Gastrocnemius medialis (tissue), 4 donors: ENCODE results near the gene CELF3. TPM values are rescaled to one million over a fixed set of nuclear protein-coding genes. Genes with fewer than 3 reads are reported as not detected.
"Not testable (repeated sequence)": the region's sequence is repeated elsewhere in the genome, so short reads cannot be mapped to it uniquely, and the experiment has no call there.

Experiments
- ATAC-seq, 2 donors: fragments of 150-250 bp; one replicate each; pipeline ENCODE4 v1.9.1; 2016
- DNase-seq, 2 donors: peaks; one replicate each; pipeline ENCODE4 v3.0.0-alpha.2; 2019
- H3K27ac ChIP-seq, 4 donors: fragments of 200-600 bp; sonication (generic); 1 replicate in 1 of 4; 2 replicates in 3 of 4; pipeline ENCODE4 v1.5.1; 2016 to 2018; ENCODE audit warnings: mild to moderate bottlenecking in 2 of 4, moderate library complexity in 1 of 4
- H3K27me3 ChIP-seq, 3 donors: fragments of 200-600 bp; sonication (generic) in 2 of 3; 1 replicate in 1 of 3; 2 replicates in 2 of 3; pipeline versions ENCODE4 v1.5.1 to v1.6.0; 2016 to 2019; ENCODE audit warnings: mild to moderate bottlenecking in 1 of 3, moderate library complexity in 1 of 3
- H3K36me3 ChIP-seq, 2 donors: fragments of 200-600 bp; sonication (generic) in 1 of 2; one replicate each; pipeline ENCODE4 v1.5.1; 2017 to 2018
- H3K4me1 ChIP-seq, 2 donors: fragments of 200-600 bp; sonication (generic) in 1 of 2; one replicate each; pipeline ENCODE4 v1.5.1; 2016 to 2017; ENCODE audit warnings: mild to moderate bottlenecking in 2 of 2
- H3K4me3 ChIP-seq, 4 donors: fragments of 200-600 bp; sonication (generic) in 3 of 4; 1 replicate in 1 of 4; 2 replicates in 3 of 4; pipeline ENCODE4 v1.5.1; 2016 to 2019; ENCODE audit warnings: mild to moderate bottlenecking in 2 of 4
- H3K9me3 ChIP-seq, 3 donors: fragments of 200-600 bp; sonication (generic) in 2 of 3; 1 replicate in 1 of 3; 2 replicates in 2 of 3; pipeline ENCODE4 v1.5.1; 2016 to 2019
- POLR2A ChIP-seq, 2 donors: fragments of 450-650 bp; IDR thresholded peaks; one replicate each; pipeline ENCODE4 v1.6.1; 2017; ENCODE audit warnings: antibody characterized with exemption in 2 of 2, mild to moderate bottlenecking in 2 of 2, moderate library complexity in 2 of 2
- in situ Hi-C, 4 donors: fragments of 200-750 bp; cut with MboI; loops; one replicate each; pipeline versions ENCODE4 v1.15.0 to v1.8.0; 2017; ENCODE audit warnings: low sequenced_read_pairs in 4 of 4
- intact Hi-C: fragments of 100-400 bp; cut with DNase I; formaldehyde crosslinking; loops from one replicate; pipeline ENCODE4 v1.15.1; 2023; ENCODE audit warnings: low total_unique reads
- total RNA-seq, 4 donors: library from RNA; depleted of rRNA; stranded (reverse); fragments of >200 nt; gene quantifications; one replicate each; pipeline versions ENCODE4 v1.1.0 to v1.2.3, GENCODE V29; 2016
- TF ChIP-seq, protein P1 (sequence below), 5 experiments: fragments of 450-650 bp in 3 of 5; fragments of 200-600 bp in 2 of 5; sonication (generic) in 2 of 5; IDR thresholded peaks in 4 of 5; conservative IDR thresholded peaks in 1 of 5; 1 replicate in 4 of 5; 2 replicates in 1 of 5; pipeline ENCODE4 v1.5.1; 2016 to 2019; ENCODE audit warnings: antibody characterized with exemption in 5 of 5, mild to moderate bottlenecking in 3 of 5, moderate library complexity in 3 of 5

Gene CELF3
- total RNA-seq, 4 donors from 2014 or later = not detected

DNA sequence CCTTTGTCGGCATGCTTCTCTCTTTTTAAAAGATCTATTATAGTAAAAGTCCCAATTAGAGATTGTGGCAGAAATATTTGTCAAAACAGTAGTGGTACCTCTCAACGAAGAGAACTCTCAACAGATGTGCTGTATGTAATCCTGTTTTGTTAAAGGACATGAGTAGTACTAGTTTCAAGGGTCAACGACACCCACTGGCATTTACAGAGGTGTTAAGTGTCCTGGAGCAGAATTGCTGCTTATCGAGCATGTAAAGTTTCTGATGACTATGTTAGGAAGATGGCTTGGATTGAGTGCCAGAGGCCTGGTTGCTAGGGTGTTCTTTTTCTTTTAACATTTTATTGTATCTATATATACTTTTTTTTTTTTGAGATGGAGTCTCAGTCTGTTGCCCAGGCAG, 27.1 kb downstream of the CELF3 start:
- Histone ChIP-seq H3K27ac (no peak overlapping the region), H3K27me3 (no peaks in the 10 kb centered on the region), H3K4me3 (no peak overlapping the region), H3K4me1 (no peaks in the 10 kb centered on the region), H3K36me3 (peaks cover 0 to 40% of the 10 kb centered on the region in 2 donors), H3K9me3 (no peaks in the 10 kb centered on the region)
- DNase-seq (no peak), ATAC-seq (no peak)
- intact Hi-C loops = no loop called here
- no peak for TF ChIP-seq POLR2A (IDR thresholded peaks at IDR 0.05)
- TF ChIP-seq, protein P1, sequence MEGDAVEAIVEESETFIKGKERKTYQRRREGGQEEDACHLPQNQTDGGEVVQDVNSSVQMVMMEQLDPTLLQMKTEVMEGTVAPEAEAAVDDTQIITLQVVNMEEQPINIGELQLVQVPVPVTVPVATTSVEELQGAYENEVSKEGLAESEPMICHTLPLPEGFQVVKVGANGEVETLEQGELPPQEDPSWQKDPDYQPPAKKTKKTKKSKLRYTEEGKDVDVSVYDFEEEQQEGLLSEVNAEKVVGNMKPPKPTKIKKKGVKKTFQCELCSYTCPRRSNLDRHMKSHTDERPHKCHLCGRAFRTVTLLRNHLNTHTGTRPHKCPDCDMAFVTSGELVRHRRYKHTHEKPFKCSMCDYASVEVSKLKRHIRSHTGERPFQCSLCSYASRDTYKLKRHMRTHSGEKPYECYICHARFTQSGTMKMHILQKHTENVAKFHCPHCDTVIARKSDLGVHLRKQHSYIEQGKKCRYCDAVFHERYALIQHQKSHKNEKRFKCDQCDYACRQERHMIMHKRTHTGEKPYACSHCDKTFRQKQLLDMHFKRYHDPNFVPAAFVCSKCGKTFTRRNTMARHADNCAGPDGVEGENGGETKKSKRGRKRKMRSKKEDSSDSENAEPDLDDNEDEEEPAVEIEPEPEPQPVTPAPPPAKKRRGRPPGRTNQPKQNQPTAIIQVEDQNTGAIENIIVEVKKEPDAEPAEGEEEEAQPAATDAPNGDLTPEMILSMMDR (IDR thresholded peaks at IDR 0.05 in 4 of 5, conservative IDR thresholded peaks at IDR 0.05 in 1 of 5) = no peak
- in situ Hi-C loops = no loop called here

DNA sequence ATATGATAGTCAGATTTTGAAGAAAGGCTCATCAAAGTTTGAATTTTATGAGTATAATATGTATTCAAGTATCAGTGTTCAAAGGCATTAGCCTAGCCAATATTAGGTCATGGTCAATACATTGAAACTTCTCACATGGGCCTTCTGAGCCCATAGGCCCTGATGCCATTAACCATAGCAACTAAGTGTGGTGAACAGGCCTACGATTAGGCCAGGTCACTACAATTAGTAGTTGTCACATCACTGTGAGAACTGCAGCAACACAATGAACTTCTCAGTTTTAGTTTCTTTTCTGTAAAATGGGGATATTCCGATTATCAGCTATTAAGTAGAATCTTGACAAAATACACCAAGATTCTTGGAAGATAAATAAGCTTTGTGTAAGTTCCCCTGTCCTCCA, 30.0 kb downstream of the CELF3 start:
- no peak overlapping the region for H3K27ac ChIP-seq
- H3K36me3 ChIP-seq = peaks cover 0 to 29% of the 10 kb centered on the region in 2 donors
- no peaks in the 10 kb centered on the region for H3K9me3 ChIP-seq
- no peaks in the 10 kb centered on the region for H3K27me3 ChIP-seq
- DNase-seq (no peak), ATAC-seq (no peak)
- H3K4me3 ChIP-seq = no peak overlapping the region
- no peaks in the 10 kb centered on the region for H3K4me1 ChIP-seq
- TF ChIP-seq POLR2A (IDR thresholded peaks at IDR 0.05) = no peak
- TF ChIP-seq, protein P1 (IDR thresholded peaks at IDR 0.05 in 4 of 5, conservative IDR thresholded peaks at IDR 0.05 in 1 of 5) = no peak
- intact Hi-C loops = no loop called here
- in situ Hi-C loops = no loop called here

DNA sequence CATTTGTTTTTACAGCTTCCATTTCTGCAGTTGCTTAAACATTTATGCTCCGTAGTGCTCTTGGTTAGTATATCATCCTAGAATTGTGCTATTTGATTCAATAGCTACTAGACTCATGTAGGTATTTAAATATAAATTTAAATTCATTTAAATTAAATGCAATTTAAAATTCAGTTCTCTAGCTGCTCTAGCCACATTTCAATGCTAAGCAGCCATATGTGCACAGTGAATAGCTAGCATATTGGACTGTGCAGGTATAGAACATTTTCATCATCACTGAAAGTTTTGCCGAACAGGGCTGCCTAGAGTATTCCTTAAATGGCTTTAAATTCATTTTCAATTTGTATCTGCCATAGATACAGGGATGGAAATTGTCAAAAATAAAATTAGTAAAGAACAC, 32.5 kb downstream of the CELF3 start:
- in situ Hi-C loops (no loop called here), intact Hi-C loops (no loop called here)
- no peaks in the 10 kb centered on the region for H3K27me3 ChIP-seq
- no peaks in the 10 kb centered on the region for H3K9me3 ChIP-seq
- H3K4me1 ChIP-seq = peaks cover 3 to 7% of the 10 kb centered on the region in 2 donors
- peaks cover 0 to 29% of the 10 kb centered on the region in 2 donors for H3K36me3 ChIP-seq
- H3K27ac ChIP-seq = no peak overlapping the region
- TF ChIP-seq, protein P1 (IDR thresholded peaks at IDR 0.05 in 4 of 5, conservative IDR thresholded peaks at IDR 0.05 in 1 of 5) = no peak
- no peak for TF ChIP-seq POLR2A (IDR thresholded peaks at IDR 0.05)
- no peak overlapping the region for H3K4me3 ChIP-seq
- no peak for DNase-seq
- no peak for ATAC-seq

DNA sequence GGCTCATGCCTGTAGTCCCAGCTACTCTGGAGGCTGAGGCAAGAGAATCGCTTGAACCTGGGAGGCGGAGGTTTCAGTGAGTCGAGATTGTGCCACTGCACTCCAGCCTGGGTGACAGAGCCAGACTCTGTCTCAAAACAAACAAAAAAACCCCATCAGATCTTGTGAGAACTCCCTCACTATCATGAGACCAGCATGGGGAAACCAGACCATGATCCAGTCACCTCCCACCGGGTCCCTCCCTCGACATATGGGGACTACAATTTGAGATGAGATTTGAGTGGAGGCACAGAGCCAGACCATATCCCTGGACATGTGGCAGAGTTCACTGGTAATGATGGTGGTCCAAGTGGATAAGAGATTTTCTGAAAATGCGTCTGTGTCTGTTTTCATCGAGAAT, 33.7 kb downstream of the CELF3 start:
- DNase-seq, in situ Hi-C loops, H3K4me3 ChIP-seq, H3K27me3 ChIP-seq, H3K27ac ChIP-seq, ATAC-seq, intact Hi-C loops, H3K9me3 ChIP-seq, H3K4me1 ChIP-seq: not testable (repeated sequence)
- peaks cover 0 to 33% of the 10 kb centered on the region in 2 donors for H3K36me3 ChIP-seq

DNA sequence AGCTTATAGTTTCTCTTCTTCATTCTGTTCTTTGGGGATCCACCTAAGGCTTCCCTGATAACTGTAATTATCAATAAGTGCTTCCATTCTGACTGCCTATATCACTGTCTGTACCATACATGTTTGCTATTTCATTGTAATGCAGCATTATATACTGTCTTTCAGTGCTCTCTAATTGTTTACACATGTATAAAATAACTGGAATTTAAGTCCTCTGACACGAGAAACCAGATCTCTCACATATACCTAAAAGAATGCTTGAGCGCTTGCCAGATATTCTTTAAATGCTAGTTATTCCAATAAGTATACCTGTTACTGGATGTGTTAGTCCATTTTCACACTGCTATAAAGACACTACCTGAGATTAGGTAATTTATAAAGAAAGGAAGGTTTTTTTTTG, 34.7 kb downstream of the CELF3 start:
- Histone ChIP-seq H3K4me1 (peaks cover 3 to 7% of the 10 kb centered on the region in 2 donors), H3K27me3 (no peaks in the 10 kb centered on the region), H3K36me3 (peaks cover 0 to 37% of the 10 kb centered on the region in 2 donors), H3K4me3 (no peak overlapping the region), H3K9me3 (no peaks in the 10 kb centered on the region), H3K27ac (no peak overlapping the region)
- TF ChIP-seq, protein P1 (IDR thresholded peaks at IDR 0.05 in 4 of 5, conservative IDR thresholded peaks at IDR 0.05 in 1 of 5) = no peak
- TF ChIP-seq POLR2A (IDR thresholded peaks at IDR 0.05) = no peak
- intact Hi-C loops (no loop called here), in situ Hi-C loops (no loop called here)
- ATAC-seq (no peak), DNase-seq (no peak)
